Chondrocyte (in vitro differentiated cells): ENCODE data around the gene PLA2G4B. TPM values are rescaled to one million over a fixed set of nuclear protein-coding genes. Genes with fewer than 3 reads are reported as not detected.

ENCODE experiments used
- DNase-seq: peaks from one replicate; pipeline ENCODE4 v3.0.0; 2021; ENCODE audit warnings: mixed read lengths, low spot score
- H3K27ac Mint-ChIP-seq: one replicate; pipeline ENCODE4 v1.8.0; 2021; ENCODE audit warnings: mild to moderate bottlenecking, moderate library complexity, mixed read lengths; ENCODE audit not compliant: unreplicated experiment
- H3K27me3 Mint-ChIP-seq: 2 replicates; pipeline ENCODE4 v1.8.0; 2021; ENCODE audit warnings: low read depth, mixed read lengths
- H3K36me3 Mint-ChIP-seq: 2 replicates; pipeline ENCODE4 v1.8.0; 2021; ENCODE audit warnings: low read depth, mixed read lengths
- H3K4me1 Mint-ChIP-seq: 2 replicates; pipeline ENCODE4 v1.8.0; 2021; ENCODE audit warnings: low read depth, mild to moderate bottlenecking, mixed read lengths
- H3K4me3 Mint-ChIP-seq: one replicate; pipeline ENCODE4 v1.8.0; 2021; ENCODE audit warnings: mild to moderate bottlenecking, moderate library complexity, mixed read lengths; ENCODE audit not compliant: unreplicated experiment
- H3K9me3 Mint-ChIP-seq: 2 replicates; pipeline ENCODE4 v1.8.0; 2021; ENCODE audit warnings: low read depth, mixed read lengths
- total RNA-seq: library from RNA; stranded (reverse); gene quantifications from 3 replicates; pipeline ENCODE4 v1.2.1, GENCODE V29; 2021
- TF ChIP-seq, protein P1 (sequence below): fragments of 200-600 bp; sonication (generic); IDR thresholded peaks from 2 replicates; pipeline ENCODE4 v1.5.0; 2021; ENCODE audit warnings: antibody characterized with exemption, mild to moderate bottlenecking, moderate library complexity

The PLA2G4B gene
- total RNA-seq, 1 donor from 2014 or later, result 3.4 TPM

DNA sequence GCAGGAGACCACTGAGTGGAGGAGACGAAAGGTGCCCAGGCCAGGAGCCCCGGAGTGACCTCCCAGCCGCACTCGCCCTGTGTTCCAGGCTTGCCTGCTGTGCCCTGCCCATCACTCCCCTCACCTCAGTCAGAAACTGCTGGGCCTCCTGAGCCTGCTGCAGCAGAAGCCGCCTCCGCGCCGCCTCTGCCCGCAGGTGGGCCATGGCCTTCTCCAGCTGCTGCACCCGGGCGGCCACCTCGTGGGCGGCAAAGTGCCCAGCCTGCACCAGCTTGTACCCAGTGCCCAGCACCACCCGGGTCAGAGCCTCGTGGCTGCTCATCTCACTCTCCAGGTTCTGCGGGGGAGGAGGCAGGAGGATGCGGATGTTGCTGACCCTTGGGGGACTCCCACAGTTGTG lies 17.6 kb downstream of the PLA2G4B start:
- no peak overlapping the region for H3K27ac Mint-ChIP-seq
- H3K4me1 Mint-ChIP-seq, result no peaks in the 10 kb centered on the region
- no peak for DNase-seq
- no peak overlapping the region for H3K4me3 Mint-ChIP-seq
- no peaks in the 10 kb centered on the region for H3K9me3 Mint-ChIP-seq
- TF ChIP-seq, protein P1, sequence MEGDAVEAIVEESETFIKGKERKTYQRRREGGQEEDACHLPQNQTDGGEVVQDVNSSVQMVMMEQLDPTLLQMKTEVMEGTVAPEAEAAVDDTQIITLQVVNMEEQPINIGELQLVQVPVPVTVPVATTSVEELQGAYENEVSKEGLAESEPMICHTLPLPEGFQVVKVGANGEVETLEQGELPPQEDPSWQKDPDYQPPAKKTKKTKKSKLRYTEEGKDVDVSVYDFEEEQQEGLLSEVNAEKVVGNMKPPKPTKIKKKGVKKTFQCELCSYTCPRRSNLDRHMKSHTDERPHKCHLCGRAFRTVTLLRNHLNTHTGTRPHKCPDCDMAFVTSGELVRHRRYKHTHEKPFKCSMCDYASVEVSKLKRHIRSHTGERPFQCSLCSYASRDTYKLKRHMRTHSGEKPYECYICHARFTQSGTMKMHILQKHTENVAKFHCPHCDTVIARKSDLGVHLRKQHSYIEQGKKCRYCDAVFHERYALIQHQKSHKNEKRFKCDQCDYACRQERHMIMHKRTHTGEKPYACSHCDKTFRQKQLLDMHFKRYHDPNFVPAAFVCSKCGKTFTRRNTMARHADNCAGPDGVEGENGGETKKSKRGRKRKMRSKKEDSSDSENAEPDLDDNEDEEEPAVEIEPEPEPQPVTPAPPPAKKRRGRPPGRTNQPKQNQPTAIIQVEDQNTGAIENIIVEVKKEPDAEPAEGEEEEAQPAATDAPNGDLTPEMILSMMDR, result no peak
- peaks cover under 1% of the 10 kb centered on the region for H3K36me3 Mint-ChIP-seq
- no peaks in the 10 kb centered on the region for H3K27me3 Mint-ChIP-seq

DNA sequence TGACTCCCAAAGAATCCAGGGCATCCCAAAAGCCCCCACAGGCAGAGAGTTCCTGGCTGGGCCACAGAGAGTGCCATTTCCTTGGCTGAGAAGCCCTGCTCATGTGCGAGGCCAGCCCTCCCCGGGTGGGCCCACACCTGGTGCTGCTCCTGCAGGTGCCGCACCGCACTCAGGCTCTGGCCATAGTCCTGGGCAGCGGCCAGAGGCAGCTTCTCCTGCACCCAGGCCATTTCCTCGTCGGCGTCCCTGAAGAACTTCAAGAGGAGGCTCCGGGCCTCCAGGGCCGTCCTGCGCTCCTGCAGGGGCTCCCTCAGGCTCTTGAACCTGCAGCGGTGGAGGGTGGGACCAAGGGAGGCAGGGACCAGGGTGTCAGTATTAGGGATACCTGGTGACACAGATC lies 18.1 kb downstream of the PLA2G4B start:
- Mint-ChIP-seq H3K4me1 (no peaks in the 10 kb centered on the region), H3K9me3 (no peaks in the 10 kb centered on the region), H3K27me3 (no peaks in the 10 kb centered on the region), H3K36me3 (no peaks in the 10 kb centered on the region), H3K27ac (no peak overlapping the region), H3K4me3 (no peak overlapping the region)
- TF ChIP-seq, protein P1, result no peak
- DNase-seq, result no peak

DNA sequence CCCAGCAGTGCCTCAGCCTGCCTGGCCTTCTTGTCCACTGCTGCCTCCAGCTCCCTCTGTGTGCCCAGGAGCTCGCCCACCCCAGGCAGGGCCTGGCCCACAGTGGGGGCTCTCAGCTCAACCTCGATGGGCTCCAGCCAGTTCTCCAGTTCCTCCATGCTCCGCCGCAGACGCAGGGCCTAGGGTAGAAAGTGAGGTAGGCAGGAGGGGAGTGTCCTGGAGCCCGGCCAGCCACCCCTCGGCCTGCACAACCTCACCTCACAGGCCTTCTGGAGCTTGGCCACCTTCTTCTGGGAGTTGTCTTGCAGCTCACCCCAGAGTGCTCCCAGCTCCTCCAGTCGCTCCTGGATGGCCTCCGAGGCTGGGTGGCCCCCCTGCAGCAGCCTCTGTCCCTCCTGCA lies 18.7 kb downstream of the PLA2G4B start:
- TF ChIP-seq, protein P1, result no peak
- no peaks in the 10 kb centered on the region for H3K9me3 Mint-ChIP-seq
- DNase-seq, result no peak
- no peak overlapping the region for H3K4me3 Mint-ChIP-seq
- no peaks in the 10 kb centered on the region for H3K27me3 Mint-ChIP-seq
- H3K27ac Mint-ChIP-seq, result no peak overlapping the region
- no peaks in the 10 kb centered on the region for H3K36me3 Mint-ChIP-seq
- no peaks in the 10 kb centered on the region for H3K4me1 Mint-ChIP-seq

DNA sequence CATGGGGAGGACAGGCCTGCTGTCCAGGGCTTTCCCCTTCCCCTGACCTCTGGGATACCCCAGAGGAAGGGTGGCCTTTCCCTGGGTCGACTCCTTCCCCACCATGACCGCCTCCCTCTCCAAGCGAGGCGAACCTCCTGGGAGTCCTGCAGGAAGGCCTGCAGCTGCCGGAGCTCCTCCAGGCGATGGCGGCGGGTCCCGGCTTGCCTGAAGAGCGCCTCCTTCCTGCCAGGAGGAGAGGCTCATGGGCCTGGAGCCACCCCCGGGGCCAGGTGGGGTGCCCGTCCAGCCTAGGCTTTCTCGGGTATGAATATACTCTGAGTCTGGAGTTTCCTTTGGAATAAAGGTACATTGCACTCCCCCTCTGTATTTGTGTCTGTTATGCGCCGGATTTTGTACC lies 20.1 kb downstream of the PLA2G4B start:
- Mint-ChIP-seq H3K36me3 (peaks cover 3% of the 10 kb centered on the region), H3K27me3 (no peaks in the 10 kb centered on the region), H3K27ac (no peak overlapping the region)

DNA sequence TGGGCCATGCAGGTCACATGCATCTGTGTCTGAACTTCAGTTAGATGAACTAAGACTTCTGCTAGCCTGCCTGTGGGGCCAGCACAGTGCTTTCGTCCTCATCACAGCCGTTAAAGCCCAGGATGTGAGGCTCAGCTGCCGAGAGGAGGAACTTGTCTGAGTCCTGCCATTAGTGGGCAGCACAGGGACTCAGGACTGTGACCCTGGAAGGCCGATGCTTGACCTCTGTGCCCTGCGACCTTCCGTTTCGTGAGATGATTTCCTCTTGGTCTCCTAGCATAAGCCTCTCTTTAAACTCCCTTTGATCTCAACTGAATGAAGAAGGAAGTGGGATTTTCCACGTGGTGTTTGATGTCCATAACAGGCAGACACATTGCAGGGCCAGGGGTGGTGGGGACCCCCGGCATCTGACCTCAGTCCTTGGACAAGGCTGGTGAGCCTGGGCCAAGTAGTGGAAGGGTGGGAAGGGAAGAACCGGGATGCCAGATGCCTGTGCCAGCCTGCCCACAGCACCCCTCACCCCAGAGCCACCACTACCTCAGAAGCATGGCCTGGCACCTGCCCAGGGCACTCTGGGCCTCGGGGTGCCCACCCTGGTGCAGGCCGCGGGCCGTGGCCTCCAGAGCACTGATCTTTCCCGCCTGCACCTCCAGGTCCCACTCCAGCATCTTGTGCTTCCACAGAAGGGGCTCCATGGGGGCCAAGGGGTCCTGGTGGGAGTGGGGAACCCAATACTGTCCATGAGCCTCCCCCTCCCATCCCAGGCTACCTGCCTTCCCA lies 21.6 kb downstream of the PLA2G4B start:
- H3K27me3 Mint-ChIP-seq, result no peaks in the 10 kb centered on the region
- H3K36me3 Mint-ChIP-seq, result peaks cover 3% of the 10 kb centered on the region
- H3K4me3 Mint-ChIP-seq, result no peak overlapping the region
- no peak overlapping the region for H3K27ac Mint-ChIP-seq
- DNase-seq, result no peak
- H3K9me3 Mint-ChIP-seq, result no peaks in the 10 kb centered on the region
- no peaks in the 10 kb centered on the region for H3K4me1 Mint-ChIP-seq
- TF ChIP-seq, protein P1, result peak; percentile 18

More for the DNA sequence above, 20.1 kb downstream of the PLA2G4B start:
- Mint-ChIP-seq H3K4me3 (no peak overlapping the region), H3K9me3 (no peaks in the 10 kb centered on the region), H3K4me1 (no peaks in the 10 kb centered on the region)
- DNase-seq, result no peak
- TF ChIP-seq, protein P1, result no peak
